Measurements from ENCODE around the gene SNX25.

DNA sequence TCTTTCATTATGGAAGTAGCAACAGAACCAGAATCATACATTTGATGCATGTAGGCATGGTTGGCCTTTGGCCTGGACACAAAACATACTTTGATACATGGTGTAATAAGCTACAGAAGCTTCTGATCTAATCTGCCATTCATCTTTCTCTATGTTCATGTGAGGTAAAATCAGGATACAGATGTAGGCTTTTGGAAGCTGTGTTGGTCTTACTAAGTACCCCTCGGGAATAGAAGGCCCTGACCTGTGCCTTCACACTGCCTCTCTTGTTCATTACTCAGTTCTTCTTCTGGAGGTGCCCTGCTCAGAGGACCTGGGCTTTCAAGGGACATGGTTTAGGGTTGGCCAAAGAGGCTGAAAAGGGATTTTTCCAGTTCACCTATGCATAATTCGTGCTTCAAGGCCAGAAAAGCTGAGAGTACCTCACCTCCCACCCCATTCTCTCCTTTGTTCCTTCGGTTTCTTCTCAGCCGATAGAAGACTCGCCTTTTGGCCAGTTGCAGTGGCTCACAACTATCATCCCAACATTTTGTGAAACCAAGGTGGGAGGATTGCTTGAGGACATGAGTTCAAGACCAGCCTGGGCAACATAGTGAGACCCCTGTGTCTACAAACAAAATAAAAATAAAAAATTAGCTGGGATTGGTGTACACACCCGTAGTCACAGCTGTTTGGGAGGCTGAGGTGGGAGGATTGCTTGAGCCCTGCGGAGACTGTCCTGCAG lies 25.9 kb downstream of the SNX25 start:
- TF ChIP-seq, protein P1, sequence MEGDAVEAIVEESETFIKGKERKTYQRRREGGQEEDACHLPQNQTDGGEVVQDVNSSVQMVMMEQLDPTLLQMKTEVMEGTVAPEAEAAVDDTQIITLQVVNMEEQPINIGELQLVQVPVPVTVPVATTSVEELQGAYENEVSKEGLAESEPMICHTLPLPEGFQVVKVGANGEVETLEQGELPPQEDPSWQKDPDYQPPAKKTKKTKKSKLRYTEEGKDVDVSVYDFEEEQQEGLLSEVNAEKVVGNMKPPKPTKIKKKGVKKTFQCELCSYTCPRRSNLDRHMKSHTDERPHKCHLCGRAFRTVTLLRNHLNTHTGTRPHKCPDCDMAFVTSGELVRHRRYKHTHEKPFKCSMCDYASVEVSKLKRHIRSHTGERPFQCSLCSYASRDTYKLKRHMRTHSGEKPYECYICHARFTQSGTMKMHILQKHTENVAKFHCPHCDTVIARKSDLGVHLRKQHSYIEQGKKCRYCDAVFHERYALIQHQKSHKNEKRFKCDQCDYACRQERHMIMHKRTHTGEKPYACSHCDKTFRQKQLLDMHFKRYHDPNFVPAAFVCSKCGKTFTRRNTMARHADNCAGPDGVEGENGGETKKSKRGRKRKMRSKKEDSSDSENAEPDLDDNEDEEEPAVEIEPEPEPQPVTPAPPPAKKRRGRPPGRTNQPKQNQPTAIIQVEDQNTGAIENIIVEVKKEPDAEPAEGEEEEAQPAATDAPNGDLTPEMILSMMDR (IDR thresholded peaks at IDR 0.05; ENCODE audit: low read length), result no peak
- no peak for TF ChIP-seq EZH2 (IDR thresholded peaks at IDR 0.05; ENCODE audit: borderline replicate concordance, low read length)
